Effector memory CD8-positive, alpha-beta T cell (primary cell): ENCODE data around the gene ACAN.
A peak's percentile ranks its signal among the peaks of the same experiment; 100 is the strongest.

Experiments
- ATAC-seq: fragments of 150-1000 bp; cut with Tn5 transposase; replicated peaks from 2 replicates; pipeline ENCODE4 v1.10.0; 2021; ENCODE audit warnings: mild to moderate bottlenecking, moderate library complexity
- DNase-seq, 3 experiments: peaks; one replicate each; pipeline ENCODE4 v3.0.0; 2021
- H3K27ac Mint-ChIP-seq, 2 donors: one replicate each; pipeline ENCODE4 v1.8.0; 2022; ENCODE audit warnings: mild to moderate bottlenecking in 2 of 2, mixed read lengths in 2 of 2, moderate library complexity in 2 of 2
- H3K27me3 Mint-ChIP-seq, 2 donors: one replicate each; pipeline ENCODE4 v1.8.0; 2022; ENCODE audit warnings: mixed read lengths in 2 of 2
- H3K36me3 Mint-ChIP-seq: one replicate; pipeline ENCODE4 v1.8.0; 2022; ENCODE audit warnings: mild to moderate bottlenecking, moderate library complexity, mixed read lengths; ENCODE audit not compliant: insufficient read depth
- H3K4me1 Mint-ChIP-seq, 2 donors: one replicate each; pipeline ENCODE4 v1.8.0; 2022; ENCODE audit warnings: low read depth in 2 of 2, mixed read lengths in 2 of 2
- H3K4me3 Mint-ChIP-seq, 2 donors: one replicate each; pipeline ENCODE4 v1.8.0; 2022; ENCODE audit warnings: mild to moderate bottlenecking in 2 of 2, mixed read lengths in 2 of 2, moderate library complexity in 2 of 2
- H3K9me3 Mint-ChIP-seq, 2 donors: one replicate each; pipeline ENCODE4 v1.8.0; 2022; ENCODE audit warnings: mixed read lengths in 2 of 2

The ACAN gene

DNA sequence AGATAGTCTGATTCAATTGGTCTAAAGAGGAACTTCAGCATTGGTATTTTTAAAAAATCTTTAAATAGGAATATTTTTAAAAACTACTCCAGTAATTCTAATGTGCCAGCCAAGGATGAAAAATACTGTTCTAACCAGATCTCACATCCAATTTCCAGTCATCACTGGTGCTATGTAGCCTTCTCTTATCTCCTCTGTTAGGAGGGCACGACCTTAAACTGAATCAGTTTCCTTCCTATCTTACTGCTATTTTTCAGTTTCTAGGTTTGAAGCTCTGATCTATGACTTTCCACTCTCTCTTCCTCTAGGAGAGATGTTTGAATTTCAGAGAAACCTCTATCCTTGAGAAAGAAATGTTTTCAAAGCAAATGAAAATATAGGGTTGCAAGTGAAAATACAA lies 60.2 kb downstream of the ACAN start:
- Mint-ChIP-seq H3K4me3 (no peak overlapping the region), H3K4me1 (no peaks in the 10 kb centered on the region), H3K27ac (no peak overlapping the region), H3K9me3 (no peaks in the 10 kb centered on the region), H3K27me3 (peaks cover 0 to 20% of the 10 kb centered on the region in 2 donors), H3K36me3 (no peaks in the 10 kb centered on the region)
- ATAC-seq (no peak), DNase-seq (no peak)

DNA sequence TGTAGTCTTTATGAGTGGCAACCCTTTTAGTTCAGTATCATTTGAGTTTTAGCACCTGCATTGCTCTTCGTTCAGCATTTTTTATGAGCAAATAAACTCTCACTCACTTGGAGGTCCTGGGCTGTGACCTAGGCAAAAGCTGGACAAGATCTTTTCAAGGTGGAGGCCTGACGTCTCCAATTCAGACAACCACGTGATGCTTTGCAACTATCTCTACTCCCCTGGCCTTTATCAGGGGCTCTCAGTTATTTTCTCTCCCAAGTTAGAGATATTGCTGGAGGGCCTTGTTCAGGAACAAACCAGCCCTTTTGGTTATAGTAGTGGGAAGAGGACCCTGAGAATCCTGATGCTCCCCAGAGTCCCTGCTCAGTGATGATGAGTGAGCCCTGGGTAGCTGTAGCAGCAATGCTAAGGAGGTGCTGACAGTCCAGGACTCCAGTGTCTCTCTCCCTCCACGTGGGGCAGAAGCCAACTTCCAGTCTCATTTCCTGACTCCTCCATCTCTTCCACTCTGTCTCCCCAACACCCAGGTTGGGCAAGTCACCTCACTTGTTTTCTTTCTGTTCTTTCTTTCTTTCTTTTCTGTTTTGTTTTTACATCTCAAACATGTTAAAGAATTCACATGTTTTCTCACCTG lies 61.7 kb downstream of the ACAN start:
- H3K4me1 Mint-ChIP-seq, result no peaks in the 10 kb centered on the region
- no peaks in the 10 kb centered on the region for H3K9me3 Mint-ChIP-seq
- DNase-seq (no peak), ATAC-seq (no peak)
- H3K36me3 Mint-ChIP-seq, result no peaks in the 10 kb centered on the region
- no peak overlapping the region for H3K4me3 Mint-ChIP-seq
- no peak overlapping the region for H3K27ac Mint-ChIP-seq
- peaks cover 6 to 12% of the 10 kb centered on the region in 2 donors for H3K27me3 Mint-ChIP-seq

- Mint-ChIP-seq H3K9me3 (no peaks in the 10 kb centered on the region), H3K27ac (no peak overlapping the region), H3K4me3 (no peak overlapping the region), H3K27me3 (peaks cover 8 to 10% of the 10 kb centered on the region in 2 donors), H3K36me3 (no peaks in the 10 kb centered on the region), H3K4me1 (no peaks in the 10 kb centered on the region)
- ATAC-seq, result no peak
- DNase-seq, result no peak
These were observed 62.4 kb downstream of the ACAN start for GRCh38 chr15:88865498-88866099.

GRCh38 chr15:88866295-88866881 lies 63.2 kb downstream of the ACAN start:
- Mint-ChIP-seq H3K9me3 (no peaks in the 10 kb centered on the region), H3K4me3 (no peak overlapping the region), H3K27ac (no peak overlapping the region), H3K27me3 (peaks cover 8 to 14% of the 10 kb centered on the region in 2 donors), H3K36me3 (no peaks in the 10 kb centered on the region), H3K4me1 (peaks cover 0 to 2% of the 10 kb centered on the region in 2 donors)
- ATAC-seq (no peak), DNase-seq (no peak)

GRCh38 chr15:88871313-88871712 lies 68.1 kb downstream of the ACAN start:
- Mint-ChIP-seq H3K9me3 (no peaks in the 10 kb centered on the region), H3K27ac (no peak overlapping the region), H3K4me1 (peaks cover 0 to 2% of the 10 kb centered on the region in 2 donors), H3K36me3 (peaks cover 3% of the 10 kb centered on the region), H3K27me3 (peaks cover 14 to 27% of the 10 kb centered on the region in 2 donors), H3K4me3 (no peak overlapping the region)
- DNase-seq (no peak), ATAC-seq (no peak)

- ATAC-seq (no peak), DNase-seq (no peak)
- Mint-ChIP-seq H3K27ac (no peak overlapping the region), H3K27me3 (peaks cover 14 to 27% of the 10 kb centered on the region in 2 donors), H3K4me3 (no peak overlapping the region), H3K9me3 (no peaks in the 10 kb centered on the region), H3K36me3 (peaks cover 4% of the 10 kb centered on the region), H3K4me1 (peaks cover 0 to 4% of the 10 kb centered on the region in 2 donors)
These were observed 68.9 kb downstream of the ACAN start for GRCh38 chr15:88872106-88872505.

GRCh38 chr15:88872706-88873105 lies 69.5 kb downstream of the ACAN start:
- no peak overlapping the region for H3K27ac Mint-ChIP-seq
- no peak for ATAC-seq
- H3K36me3 Mint-ChIP-seq, result peaks cover 4% of the 10 kb centered on the region

GRCh38 chr15:88873786-88874185 lies 70.5 kb downstream of the ACAN start:
- ATAC-seq (no peak), DNase-seq (no peak)
- peaks cover 14 to 27% of the 10 kb centered on the region in 2 donors for H3K27me3 Mint-ChIP-seq
- H3K4me3 Mint-ChIP-seq, result no peak overlapping the region
- peaks cover 0 to 4% of the 10 kb centered on the region in 2 donors for H3K4me1 Mint-ChIP-seq
- H3K27ac Mint-ChIP-seq, result no peak overlapping the region
- H3K36me3 Mint-ChIP-seq, result peaks cover 4% of the 10 kb centered on the region
- no peaks in the 10 kb centered on the region for H3K9me3 Mint-ChIP-seq

More at GRCh38 chr15:88872706-88873105, 69.5 kb downstream of the ACAN start:
- Mint-ChIP-seq H3K9me3 (no peaks in the 10 kb centered on the region), H3K4me1 (peaks cover 0 to 4% of the 10 kb centered on the region in 2 donors), H3K4me3 (no peak overlapping the region), H3K27me3 (peaks cover 14 to 27% of the 10 kb centered on the region in 2 donors)
- DNase-seq, result no peak

DNA sequence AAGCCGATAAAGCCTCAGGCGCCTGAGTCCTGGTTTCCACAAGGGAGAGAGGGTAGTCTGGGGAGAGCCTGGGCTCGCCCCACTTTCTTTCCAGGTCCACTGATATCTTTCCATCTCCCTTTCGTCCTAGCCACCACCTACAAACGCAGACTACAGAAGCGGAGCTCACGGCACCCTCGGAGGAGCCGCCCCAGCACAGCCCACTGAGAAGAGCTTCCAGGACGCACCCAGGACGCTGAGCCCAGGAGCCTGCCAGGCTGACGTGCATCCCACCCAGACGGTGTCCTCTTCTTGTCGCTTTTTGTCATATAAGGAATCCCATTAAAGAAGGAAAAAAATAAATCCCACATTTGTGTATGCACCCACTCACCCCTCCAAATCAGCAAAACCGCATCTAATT lies 71.0 kb downstream of the ACAN start:
- Mint-ChIP-seq H3K36me3 (peaks cover 4% of the 10 kb centered on the region), H3K4me1 (peaks cover 0 to 4% of the 10 kb centered on the region in 2 donors), H3K9me3 (no peaks in the 10 kb centered on the region), H3K4me3 (no peak overlapping the region), H3K27me3 (peaks cover 14 to 27% of the 10 kb centered on the region in 2 donors), H3K27ac (peak overlapping the region in 1 of 2 donors; percentile 23)
- no peak for ATAC-seq
- no peak for DNase-seq

DNA sequence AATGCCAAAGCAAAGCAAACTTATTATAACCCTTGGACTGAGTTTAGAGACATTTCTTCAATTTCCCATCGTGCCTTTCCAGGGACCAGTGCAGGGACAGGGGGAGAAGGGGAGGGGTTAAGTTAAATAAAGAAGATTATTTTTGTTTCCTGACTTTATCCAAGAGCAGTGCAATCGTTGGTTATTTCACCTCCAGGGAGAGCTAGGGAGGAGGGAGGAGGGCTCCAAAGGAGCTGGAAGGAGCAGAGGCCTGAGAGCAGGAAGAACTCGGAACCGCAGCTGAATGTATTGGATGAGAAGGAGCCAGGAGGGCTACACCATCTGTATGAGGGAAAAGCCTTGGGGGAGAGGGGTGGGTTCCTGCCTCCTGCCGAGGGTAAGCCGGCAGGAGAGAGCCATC lies 71.4 kb downstream of the ACAN start:
- Mint-ChIP-seq H3K27me3 (peaks cover 14 to 24% of the 10 kb centered on the region in 2 donors), H3K36me3 (peaks cover 4% of the 10 kb centered on the region), H3K9me3 (no peaks in the 10 kb centered on the region), H3K4me1 (peaks cover 0 to 4% of the 10 kb centered on the region in 2 donors), H3K4me3 (no peak overlapping the region), H3K27ac (peak overlapping the region in 1 of 2 donors; percentile 23)
- DNase-seq, result no peak
- ATAC-seq, result no peak

- Mint-ChIP-seq H3K27ac (no peak overlapping the region), H3K27me3 (peaks cover 0 to 19% of the 10 kb centered on the region in 2 donors), H3K36me3 (peaks cover 9% of the 10 kb centered on the region), H3K4me1 (peaks cover 0 to 2% of the 10 kb centered on the region in 2 donors), H3K4me3 (no peak overlapping the region), H3K9me3 (no peaks in the 10 kb centered on the region)
- no peak for DNase-seq
- no peak for ATAC-seq
These were observed 73.3 kb downstream of the ACAN start for GRCh38 chr15:88876573-88876972.

DNA sequence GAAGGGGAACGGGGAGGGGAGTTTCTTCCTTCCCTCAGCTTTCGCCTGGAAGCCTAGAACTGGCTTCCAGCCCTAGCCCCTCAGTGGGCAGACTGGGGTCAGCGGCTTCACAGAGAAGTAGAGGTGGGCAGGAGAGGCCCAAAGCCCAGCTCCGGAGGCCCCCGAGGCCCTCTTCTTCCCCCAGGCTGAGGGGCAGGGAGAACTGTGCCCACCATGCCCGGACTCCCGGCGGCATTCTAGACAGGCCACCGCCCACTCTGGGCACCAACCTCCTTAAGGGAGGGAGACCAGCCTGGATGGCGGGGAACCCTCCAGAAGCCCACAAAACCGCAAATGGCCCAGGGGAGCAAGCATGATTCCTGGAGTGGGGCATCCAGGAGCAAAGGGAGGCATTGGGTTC lies 74.2 kb downstream of the ACAN start:
- ATAC-seq (no peak), DNase-seq (no peak)
- Mint-ChIP-seq H3K4me3 (no peak overlapping the region), H3K4me1 (peaks cover 0 to 2% of the 10 kb centered on the region in 2 donors), H3K27me3 (peaks cover 0 to 13% of the 10 kb centered on the region in 2 donors), H3K9me3 (no peaks in the 10 kb centered on the region), H3K36me3 (peaks cover 9% of the 10 kb centered on the region), H3K27ac (no peak overlapping the region)

DNA sequence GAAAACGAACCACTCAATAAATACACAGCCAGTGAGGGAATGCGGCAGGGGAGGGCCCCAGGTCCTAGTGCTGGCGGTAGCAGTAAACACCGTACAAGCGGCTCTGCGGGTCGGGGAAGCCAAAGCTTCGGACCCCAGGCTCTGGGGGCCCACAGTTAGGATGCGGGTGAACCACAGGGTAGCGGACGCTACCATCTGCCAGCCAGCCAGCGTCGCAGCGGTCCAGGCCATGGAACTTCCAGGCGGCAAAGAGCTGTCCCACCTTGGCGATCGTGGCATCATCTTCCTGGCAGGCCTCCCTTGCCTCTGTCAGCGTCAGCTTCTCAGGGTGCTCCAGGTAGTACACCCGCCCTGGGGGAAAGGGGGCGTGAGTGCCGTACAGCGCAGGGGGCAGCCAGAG lies 74.7 kb downstream of the ACAN start:
- Mint-ChIP-seq H3K9me3 (no peaks in the 10 kb centered on the region), H3K27ac (no peak overlapping the region), H3K4me3 (no peak overlapping the region), H3K36me3 (peaks cover 9% of the 10 kb centered on the region), H3K4me1 (peaks cover 0 to 2% of the 10 kb centered on the region in 2 donors), H3K27me3 (peaks cover 0 to 8% of the 10 kb centered on the region in 2 donors)
- DNase-seq (no peak), ATAC-seq (no peak)

- no peak overlapping the region for H3K4me3 Mint-ChIP-seq
These were observed 75.5 kb downstream of the ACAN start for GRCh38 chr15:88878720-88879184.

More at GRCh38 chr15:88878720-88879184, 75.5 kb downstream of the ACAN start:
- Mint-ChIP-seq H3K27me3 (peaks cover 0 to under 1% of the 10 kb centered on the region in 2 donors), H3K36me3 (peaks cover 12% of the 10 kb centered on the region), H3K27ac (no peak overlapping the region), H3K4me1 (peaks cover 0 to 2% of the 10 kb centered on the region in 2 donors), H3K9me3 (no peaks in the 10 kb centered on the region)
- DNase-seq (peak in 1 of 3 experiments; percentile 10), ATAC-seq (peak; percentile 32)
